ENCODE results near the gene RAB10. TPM values are rescaled to one million over a fixed set of nuclear protein-coding genes. Genes with fewer than 3 reads are reported as not detected.

RAB10 gene
- total and polyA plus RNA-seq, 2 of the 13 experiments (the other 11 are each of a cell fraction or from before 2014, with no cell fraction given), result 48.2 to 120 TPM

DNA sequence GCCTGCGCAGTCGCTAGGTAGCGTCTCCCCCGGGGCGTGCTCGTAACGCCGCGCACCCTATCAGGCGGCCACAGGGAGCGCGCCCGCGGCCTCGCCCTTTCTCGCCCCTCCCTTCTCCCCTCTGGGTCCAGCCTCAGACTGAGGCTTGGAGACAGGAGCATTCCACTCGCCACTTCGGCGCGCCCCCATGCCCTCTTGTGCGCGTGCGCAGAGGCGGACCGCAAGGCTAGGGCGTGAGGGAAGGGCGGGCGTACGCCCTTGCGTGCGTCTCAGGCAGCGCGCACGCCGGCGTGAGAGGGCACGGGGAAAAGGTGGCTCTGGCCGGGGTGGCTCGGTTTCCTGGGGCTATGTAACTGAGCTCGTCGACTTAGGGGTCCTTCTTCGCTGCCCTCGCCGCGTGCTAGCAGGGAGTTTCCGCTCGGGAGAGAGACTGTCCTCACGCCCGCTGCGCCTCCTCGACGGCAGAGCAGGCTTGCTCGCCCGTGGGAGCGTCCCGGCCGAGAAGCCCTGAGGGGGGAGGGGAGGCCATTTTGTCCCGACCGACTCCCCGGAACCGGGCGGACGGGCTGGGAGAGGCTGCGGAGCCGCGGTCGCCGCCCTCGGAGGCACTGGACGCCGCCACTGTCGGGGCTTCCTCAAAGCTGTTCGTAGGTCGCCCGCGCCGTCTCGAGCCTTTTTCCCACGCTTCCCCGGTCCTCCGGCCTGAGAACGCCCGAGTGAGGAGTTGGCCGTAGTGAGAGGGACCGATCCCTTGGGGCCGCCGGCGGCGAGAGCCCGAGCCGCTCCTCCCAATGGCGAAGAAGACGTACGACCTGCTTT is at the start of gene RAB10 (continued):
- TF ChIP-seq CCAR2 (optimal IDR thresholded peaks at IDR 0.05; ENCODE audit: low read depth, low read length), result no peak
- TF ChIP-seq NCOA2 (CRISPR knock-in tag; IDR thresholded peaks at IDR 0.05), result peak; percentile 72
- TF ChIP-seq KLF16 (CRISPR knock-in tag; IDR thresholded peaks at IDR 0.05), result peak; percentile 91 to 93; a peak in 3 of 4 replicates
- TF ChIP-seq, protein P1, sequence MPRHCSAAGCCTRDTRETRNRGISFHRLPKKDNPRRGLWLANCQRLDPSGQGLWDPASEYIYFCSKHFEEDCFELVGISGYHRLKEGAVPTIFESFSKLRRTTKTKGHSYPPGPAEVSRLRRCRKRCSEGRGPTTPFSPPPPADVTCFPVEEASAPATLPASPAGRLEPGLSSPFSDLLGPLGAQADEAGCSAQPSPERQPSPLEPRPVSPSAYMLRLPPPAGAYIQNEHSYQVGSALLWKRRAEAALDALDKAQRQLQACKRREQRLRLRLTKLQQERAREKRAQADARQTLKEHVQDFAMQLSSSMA (CRISPR knock-in tag; IDR thresholded peaks at IDR 0.05), result no peak; the same call in 1 of the 2 replicates
- no peak for TF ChIP-seq JUNB (CRISPR knock-in tag; IDR thresholded peaks at IDR 0.05; ENCODE audit: borderline replicate concordance)
- no peak for TF ChIP-seq NFE2 (CRISPR knock-in tag; IDR thresholded peaks at IDR 0.05)
- peak; percentile 84 for TF ChIP-seq ZNF761 (CRISPR knock-in tag; conservative IDR thresholded peaks at IDR 0.05)
- peak; percentile 69; the same call in 1 of the 2 replicates for TF ChIP-seq MTF2 (CRISPR knock-in tag; IDR thresholded peaks at IDR 0.05; ENCODE audit: borderline replicate concordance)
- peak; percentile 87; the same call in 1 of the 2 replicates for TF ChIP-seq ZNF30 (CRISPR knock-in tag; IDR thresholded peaks at IDR 0.05)
- TF ChIP-seq MIER2 (CRISPR knock-in tag; IDR thresholded peaks at IDR 0.05), result peak; percentile 46; the same call in 1 of the 2 replicates
- TF ChIP-seq ZNF24 (IDR thresholded peaks at IDR 0.05), result no peak
- peak; percentile 55; the same call in 1 of the 2 replicates for TF ChIP-seq CREB1 (IDR thresholded peaks at IDR 0.05)
- 0 out of 2 replicates have a peak, but pooled peaks have one; percentile 43 for TF ChIP-seq CREB1 (CRISPR knock-in tag; IDR thresholded peaks at IDR 0.05)
- peak; percentile 81 for TF ChIP-seq ELF1 (CRISPR knock-in tag; IDR thresholded peaks at IDR 0.05)
- TF ChIP-seq, protein P2, sequence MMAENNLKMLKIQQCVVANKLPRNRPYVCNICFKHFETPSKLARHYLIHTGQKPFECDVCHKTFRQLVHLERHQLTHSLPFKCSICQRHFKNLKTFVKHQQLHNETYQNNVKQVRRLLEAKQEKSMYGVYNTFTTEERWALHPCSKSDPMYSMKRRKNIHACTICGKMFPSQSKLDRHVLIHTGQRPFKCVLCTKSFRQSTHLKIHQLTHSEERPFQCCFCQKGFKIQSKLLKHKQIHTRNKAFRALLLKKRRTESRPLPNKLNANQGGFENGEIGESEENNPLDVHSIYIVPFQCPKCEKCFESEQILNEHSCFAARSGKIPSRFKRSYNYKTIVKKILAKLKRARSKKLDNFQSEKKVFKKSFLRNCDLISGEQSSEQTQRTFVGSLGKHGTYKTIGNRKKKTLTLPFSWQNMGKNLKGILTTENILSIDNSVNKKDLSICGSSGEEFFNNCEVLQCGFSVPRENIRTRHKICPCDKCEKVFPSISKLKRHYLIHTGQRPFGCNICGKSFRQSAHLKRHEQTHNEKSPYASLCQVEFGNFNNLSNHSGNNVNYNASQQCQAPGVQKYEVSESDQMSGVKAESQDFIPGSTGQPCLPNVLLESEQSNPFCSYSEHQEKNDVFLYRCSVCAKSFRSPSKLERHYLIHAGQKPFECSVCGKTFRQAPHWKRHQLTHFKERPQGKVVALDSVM (CRISPR knock-in tag; IDR thresholded peaks at IDR 0.05), result peak; percentile 83; the same call in 1 of the 2 replicates
- TF ChIP-seq ZFYVE20 (CRISPR knock-in tag; IDR thresholded peaks at IDR 0.05; ENCODE audit: borderline replicate concordance, low read depth), result peak; percentile 90; the same call in 1 of the 2 replicates
- TF ChIP-seq EEA1 (CRISPR knock-in tag; IDR thresholded peaks at IDR 0.05; ENCODE audit: borderline replicate concordance), result peak; percentile 98; the same call in 1 of the 2 replicates
- TF ChIP-seq ZNF558 (CRISPR knock-in tag; IDR thresholded peaks at IDR 0.05; ENCODE audit: borderline replicate concordance), result no peak
- peak; percentile 22; the same call in 1 of the 2 replicates for TF ChIP-seq XBP1 (CRISPR knock-in tag; IDR thresholded peaks at IDR 0.05)
- TF ChIP-seq ZNF207 (IDR thresholded peaks at IDR 0.05; ENCODE audit: borderline replicate concordance), result no peak
- peak; percentile 62 for TF ChIP-seq RBM39 (IDR thresholded peaks at IDR 0.05; ENCODE audit: low read depth, low read length, poor library complexity, severe bottlenecking)
- TF ChIP-seq ZNF788 (CRISPR knock-in tag; IDR thresholded peaks at IDR 0.05; ENCODE audit: borderline replicate concordance), result peak; percentile 82
- TF ChIP-seq ZNF674 (CRISPR knock-in tag; IDR thresholded peaks at IDR 0.05; ENCODE audit: low read depth), result peak; percentile 58; the same call in 1 of the 2 replicates
- TF ChIP-seq, protein P3, sequence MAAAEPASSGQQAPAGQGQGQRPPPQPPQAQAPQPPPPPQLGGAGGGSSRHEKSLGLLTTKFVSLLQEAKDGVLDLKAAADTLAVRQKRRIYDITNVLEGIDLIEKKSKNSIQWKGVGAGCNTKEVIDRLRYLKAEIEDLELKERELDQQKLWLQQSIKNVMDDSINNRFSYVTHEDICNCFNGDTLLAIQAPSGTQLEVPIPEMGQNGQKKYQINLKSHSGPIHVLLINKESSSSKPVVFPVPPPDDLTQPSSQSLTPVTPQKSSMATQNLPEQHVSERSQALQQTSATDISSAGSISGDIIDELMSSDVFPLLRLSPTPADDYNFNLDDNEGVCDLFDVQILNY (CRISPR knock-in tag; conservative IDR thresholded peaks at IDR 0.05), result no peak; the same call in 1 of the 2 replicates
- TF ChIP-seq RNF2 (conservative IDR thresholded peaks at IDR 0.05; ENCODE audit: low read depth), result peak; percentile 86
- TF ChIP-seq PCBP1 (IDR thresholded peaks at IDR 0.05; ENCODE audit: borderline replicate concordance, low read depth, low read length), result peak; percentile 38; the same call in 1 of the 2 replicates
- TF ChIP-seq ADNP (CRISPR knock-in tag; IDR thresholded peaks at IDR 0.05), result no peak

All from HepG2 (cell line).